K562 (cell line): ENCODE measurements around the gene MYBPHL. TPM values are rescaled to one million over a fixed set of nuclear protein-coding genes. Genes with fewer than 3 reads are reported as not detected.

ENCODE experiments used
- ATAC-seq: fragments of 200-7000 bp; cut with Tn5 transposase; 3 replicates; pipeline ENCODE4 v1.9.1; 2020; ENCODE audit warnings: moderate library complexity
- BruUV-seq: library from RNA; stranded (reverse); fragments of 400-500 nt; replicated peaks from 2 replicates; lab custom pipeline; 2021; lab: Mats Ljungman, UMichigan
- CTCF ChIA-PET: fragments of 300-600 bp; formaldehyde crosslinking; extraction: SDS; loops from one replicate; lab custom pipeline; 2021; ENCODE audit warnings: low intra/inter-chr PET ratio; lab: Yijun Ruan, JAX
- POLR2A ChIA-PET: fragments of 300-600, 350-650 bp; sonication (Branson Sonifier 250); formaldehyde crosslinking; extraction: SDS; loops from one replicate; lab custom pipeline; 2021; ENCODE audit warnings: antibody characterized with exemption, inconsistent platforms; lab: Yijun Ruan, JAX
- DNase-seq, 4 experiments: peaks; one replicate each; pipeline versions ENCODE4 v3.0.0 to v3.0.0-alpha.2; 2011 to 2018; ENCODE audit warnings: low spot score in 3 of 4, mixed read lengths in 3 of 4; ENCODE audit errors: extremely low read depth in 1 of 4
- FAIRE-seq: peaks from 2 replicates; lab custom pipeline; 2011; peaks lifted over from hg19 to GRCh38; lab: Jason Lieb, UNC
- H2AFZ ChIP-seq: 2 replicates; pipeline ENCODE4 v1.6.0; 2011; ENCODE audit warnings: low read depth, low read length, control low read depth, inconsistent platforms
- H3K27ac ChIP-seq: fragments of 200-600 bp; 3 replicates; pipeline ENCODE4 v1.8.0; 2011; ENCODE audit warnings: low read depth, mild to moderate bottlenecking, control low read depth, inconsistent platforms, low read length, moderate library complexity, mixed read lengths; ENCODE audit errors: extremely low read depth
- H3K27me3 ChIP-seq, 2 experiments: fragments of 300-600 bp in 1 of 2; 2 replicates in 1 of 2; 3 replicates in 1 of 2; pipeline versions ENCODE4 v1.6.0 to v1.8.0; 2011; ENCODE audit warnings: inconsistent platforms in 2 of 2, low read length in 2 of 2, mild to moderate bottlenecking in 1 of 2, mixed read lengths in 1 of 2, moderate library complexity in 1 of 2; ENCODE audit not compliant: control insufficient read depth in 2 of 2, insufficient read depth in 2 of 2
- H3K36me3 ChIP-seq: fragments of 300-600 bp; 3 replicates; pipeline ENCODE4 v1.8.0; 2011; ENCODE audit warnings: mild to moderate bottlenecking, low read length, inconsistent platforms; ENCODE audit not compliant: control insufficient read depth, insufficient read depth
- H3K4me1 ChIP-seq, 2 experiments: fragments of 200-600 bp in 1 of 2; replicated peaks in 1 of 2; 2 replicates in 1 of 2; 3 replicates in 1 of 2; pipeline versions ENCODE4 v1.5.1 to v1.8.0; 2011; ENCODE audit warnings: inconsistent platforms in 2 of 2, low read length in 2 of 2, mild to moderate bottlenecking in 1 of 2, mixed read lengths in 1 of 2, moderate library complexity in 1 of 2; ENCODE audit not compliant: control insufficient read depth in 2 of 2, insufficient read depth in 2 of 2
- H3K4me2 ChIP-seq: 2 replicates; pipeline ENCODE4 v1.6.1; 2011; ENCODE audit warnings: low read length, control low read depth, inconsistent platforms, mixed read lengths; ENCODE audit not compliant: insufficient read depth
- H3K4me3 ChIP-seq: fragments of 200-600 bp; sonication (generic), shearing (Covaris generic); 2 replicates; pipeline ENCODE4 v1.5.1; 2016; ENCODE audit warnings: control low read depth, inconsistent platforms
- H3K79me2 ChIP-seq: fragments of 200-600 bp; 3 replicates; pipeline ENCODE4 v1.8.0; 2011; ENCODE audit warnings: low read length, inconsistent platforms; ENCODE audit not compliant: control insufficient read depth, insufficient read depth
- H3K9ac ChIP-seq, 2 experiments: 2 replicates each; pipeline versions ENCODE4 v1.6.0 to v1.6.1; 2011; ENCODE audit warnings: low read depth in 2 of 2, low read length in 2 of 2, control low read depth in 1 of 2, inconsistent platforms in 1 of 2, mild to moderate bottlenecking in 1 of 2, mixed read lengths in 1 of 2; ENCODE audit not compliant: insufficient read depth in 1 of 2
- H3K9me1 ChIP-seq: one replicate; pipeline ENCODE4 v1.6.0; 2011; ENCODE audit warnings: inconsistent platforms, mild to moderate bottlenecking, low read length, moderate library complexity; ENCODE audit not compliant: control insufficient read depth, insufficient read depth
- H3K9me3 ChIP-seq: replicated peaks from 2 replicates; pipeline ENCODE4 v1.5.1; 2011; ENCODE audit warnings: low read depth, low read length, inconsistent platforms; ENCODE audit not compliant: control insufficient read depth, insufficient read depth
- H4K20me1 ChIP-seq: replicated peaks from 2 replicates; pipeline ENCODE4 v1.6.1; 2011; ENCODE audit warnings: low read length, inconsistent platforms, mixed read lengths; ENCODE audit not compliant: control insufficient read depth, insufficient read depth
- ADNP ChIP-seq: fragments of 200-800 bp; sonication (Bioruptor generic); IDR thresholded peaks from 2 replicates; pipeline ENCODE4 v1.6.1; 2016; ENCODE audit warnings: missing genetic modification characterization, missing compliant biosample characterization
- ATF3 ChIP-seq, 2 experiments: fragments of 450-650 bp in 1 of 2; sonication (generic) in 1 of 2; formaldehyde crosslinking in 1 of 2; IDR thresholded peaks in 1 of 2; conservative IDR thresholded peaks in 1 of 2; 2 replicates each; pipeline versions ENCODE4 v1.6.1 to v1.8.1; 2016 to 2023; ENCODE audit warnings: mild to moderate bottlenecking in 2 of 2, moderate library complexity in 2 of 2, inconsistent platforms in 1 of 2, missing genetic modification reagents in 1 of 2
- ATF7 ChIP-seq: fragments of 450-650 bp; IDR thresholded peaks from 2 replicates; pipeline ENCODE4 v1.7.1; 2014; ENCODE audit warnings: mild to moderate bottlenecking, moderate library complexity
- CBFA2T3 ChIP-seq: fragments of 450-650 bp; IDR thresholded peaks from 2 replicates; pipeline ENCODE4 v1.6.1; 2017
- EHMT2 ChIP-seq: fragments of 450-650 bp; IDR thresholded peaks from 2 replicates; pipeline ENCODE4 v1.6.1; 2018; ENCODE audit warnings: antibody characterized with exemption
- EP300 ChIP-seq: IDR thresholded peaks from 2 replicates; pipeline ENCODE4 v1.6.1; 2012; ENCODE audit warnings: low read length, improper control_type of control experiment
- KAT8 ChIP-seq: fragments of 450-650 bp; IDR thresholded peaks from 2 replicates; pipeline ENCODE4 v1.6.1; 2016; ENCODE audit warnings: low read depth, mild to moderate bottlenecking
- MBD1 ChIP-seq: fragments of 250-450 bp; sonication (Bioruptor Pico); IDR thresholded peaks from 2 replicates; pipeline ENCODE4 v1.8.0; 2022; ENCODE audit warnings: inconsistent platforms
- NR1H2 ChIP-seq: sonication (generic); formaldehyde crosslinking; IDR thresholded peaks from 2 replicates; pipeline ENCODE4 v1.4.0; 2020; ENCODE audit warnings: mild to moderate bottlenecking, missing genetic modification reagents
- NRF1 ChIP-seq, 2 experiments: fragments of 450-650 bp; IDR thresholded peaks in 1 of 2; conservative IDR thresholded peaks in 1 of 2; 2 replicates each; pipeline ENCODE4 v1.6.1; 2014; ENCODE audit warnings: mild to moderate bottlenecking in 2 of 2
- OTX1 ChIP-seq: fragments of 450-650 bp; formaldehyde crosslinking; IDR thresholded peaks from 2 replicates; pipeline ENCODE4 v1.4.0; 2022; ENCODE audit warnings: mild to moderate bottlenecking
- RBM15 ChIP-seq: fragments of 200-400 bp; formaldehyde crosslinking; IDR thresholded peaks from 2 replicates; pipeline ENCODE4 v1.6.1; 2018; ENCODE audit warnings: mild to moderate bottlenecking, low read length, moderate library complexity; ENCODE audit not compliant: insufficient read depth
- SIN3A ChIP-seq, 2 experiments: fragments of 150-350 bp in 1 of 2; IDR thresholded peaks; 2 replicates each; pipeline ENCODE4 v1.6.1; 2011 to 2016; ENCODE audit warnings: borderline replicate concordance in 2 of 2, low read depth in 2 of 2, low read length in 2 of 2, mild to moderate bottlenecking in 2 of 2, moderate library complexity in 2 of 2; ENCODE audit not compliant: control insufficient read depth in 1 of 2
- SNIP1 ChIP-seq: fragments of 450-650 bp; IDR thresholded peaks from 2 replicates; pipeline ENCODE4 v1.7.1; 2017; ENCODE audit warnings: low read depth, mild to moderate bottlenecking
- TEAD4 ChIP-seq, 2 experiments: sonication (generic) in 1 of 2; formaldehyde crosslinking in 1 of 2; IDR thresholded peaks; 2 replicates each; pipeline versions ENCODE4 v1.6.1 to v1.8.0; 2012 to 2022; ENCODE audit warnings: borderline replicate concordance in 1 of 2, inconsistent platforms in 1 of 2, low read length in 1 of 2, mild to moderate bottlenecking in 1 of 2, missing genetic modification reagents in 1 of 2
- ZFPM2 ChIP-seq: fragments of 250-450 bp; sonication (Bioruptor Pico); IDR thresholded peaks from 2 replicates; pipeline ENCODE4 v1.5.1; 2022; ENCODE audit warnings: mild to moderate bottlenecking
- ZNF583 ChIP-seq: fragments of 250-450 bp; sonication (Bioruptor Pico); IDR thresholded peaks from 2 replicates; pipeline ENCODE4 v1.4.0; 2020
- WGBS: fragments of 100-300 bp; shearing (Covaris generic); methylation state at CpG from one replicate; pipeline ENCODE4 v1.1.6; 2016; ENCODE audit warnings: low coverage, mixed read lengths; ENCODE audit not compliant: insufficient coverage; ENCODE audit errors: missing lambda C conversion rate; 5-methylcytosine and 5-hydroxymethylcytosine counted together
- in situ Hi-C: fragments of 300-500 bp; cut with MboI; formaldehyde crosslinking; loops from 4 replicates; pipeline ENCODE4 v1.15.0; 2018; ENCODE audit warnings: inconsistent platforms, mixed read lengths
- intact Hi-C: fragments of 100-400 bp; cut with micrococcal nuclease; formaldehyde crosslinking; loops from 2 replicates; pipeline ENCODE4 v1.14.2; 2022
- polyA plus RNA-seq, 8 experiments: library from polyadenylated mRNA; depleted of rRNA in 4 of 8; stranded (reverse) in 5 of 8; unstranded in 3 of 8; fragments of >200 nt; fragmentation: Nextera tagmentation in 2 of 8; fragmentation: Illumina TruSeq in 1 of 8; extraction: Ambion mirVana in 2 of 8; extraction: Trizol in 1 of 8; gene quantifications; 2 replicates each; pipeline versions ENCODE4 v1.2.1 to v1.2.3, GENCODE V29; 2011 to 2014; ENCODE audit warnings: inconsistent platforms in 1 of 8, missing spikeins in 1 of 8
- total RNA-seq, 7 experiments: library from RNA; depleted of rRNA in 6 of 7; stranded (reverse); fragments of >200 nt in 6 of 7; fragmentation: Illumina TruSeq in 2 of 7; extraction: Trizol in 2 of 7; gene quantifications; 2 replicates each; pipeline versions ENCODE4 v1.2.1 to v1.2.3, GENCODE V29; 2011 to 2021; ENCODE audit warnings: low replicate concordance in 1 of 7

Gene MYBPHL
- total and polyA plus RNA-seq, 9 of the 15 experiments (the other 6 are each of a cell fraction or from before 2014, with no cell fraction given): 0.20 to 1.9 (median 0.33) TPM

- in situ Hi-C loops: no loop called here
- TF ChIP-seq KAT8: no peak
- no peak for TF ChIP-seq MBD1 (CRISPR knock-in tag)
- TF ChIP-seq ATF7: no peak
- TF ChIP-seq NR1H2: no peak
- TF ChIP-seq ADNP: no peak
- TF ChIP-seq ATF3 (IDR thresholded peaks at IDR 0.05): no peak
- TF ChIP-seq ATF3 (CRISPR knock-in tag; conservative IDR thresholded peaks at IDR 0.05): no peak
- no peak for TF ChIP-seq ZFPM2 (CRISPR knock-in tag)
- TF ChIP-seq EHMT2: no peak
- no peak for TF ChIP-seq NRF1 (conservative IDR thresholded peaks at IDR 0.05 in 1 of 2, IDR thresholded peaks at IDR 0.05 in 1 of 2)
- no peak for TF ChIP-seq SNIP1
- no peak for TF ChIP-seq TEAD4 (IDR thresholded peaks at IDR 0.05; ENCODE audit: low read length)
- no peak for TF ChIP-seq TEAD4 (CRISPR knock-in tag; IDR thresholded peaks at IDR 0.05; ENCODE audit: borderline replicate concordance)
- TF ChIP-seq EP300: no peak
- TF ChIP-seq OTX1 (CRISPR knock-in tag): no peak
- no peak for TF ChIP-seq SIN3A (IDR thresholded peaks at IDR 0.05; ENCODE audit: borderline replicate concordance in 2 of 2, control insufficient read depth in 1 of 2, low read depth in 2 of 2, low read length in 2 of 2)
- no peak for TF ChIP-seq CBFA2T3
- no peak for TF ChIP-seq RBM15
- no peak for TF ChIP-seq ZNF583 (CRISPR knock-in tag)
- Histone ChIP-seq H3K9ac (no peak overlapping the region; a peak in 1 of 4 replicates), H3K27ac (no peak overlapping the region), H3K36me3 (peaks cover 6% of the 10 kb centered on the region; the same call in 1 of the 3 replicates), H3K79me2 (peaks cover 36% of the 10 kb centered on the region), H3K4me2 (no peak overlapping the region), H3K27me3 (no peaks in the 10 kb centered on the region), H3K9me1 (peaks cover 4% of the 10 kb centered on the region), H4K20me1 (no peaks in the 10 kb centered on the region), H3K4me1 (peaks cover 43 to 75% of the 10 kb centered on the region in 2 experiments), H2AFZ (no peak overlapping the region), H3K4me3 (no peak overlapping the region), H3K9me3 (no peaks in the 10 kb centered on the region)
- ATAC-seq (no peak), DNase-seq (no peak), FAIRE-seq (no peak)
- intact Hi-C loops: no loop called here
- ChIA-PET POLR2A (interaction anchor here (1.2 to 4.8 kb wide), 3 partner anchors 12 to 291 kb away, joined by 3 to 36 read pairs (median 8); no protein-coding TSS in a partner anchor), CTCF (no interaction called here)
- WGBS: 94% methylated on average over 31 of the region's 31 CpGs
- BruUV-seq: no TSS peak
Observed at GRCh38 chr1:109252167-109252892, 54.5 kb downstream of the MYBPHL start.
